HCT116 (cell line): ENCODE data around the gene CGRRF1. TPM values are rescaled to one million over a fixed set of nuclear protein-coding genes. Genes with fewer than 3 reads are reported as not detected.

ENCODE experiments used
- ATAC-seq: fragments of 200-7000 bp; cut with Tn5 transposase; 2 replicates; pipeline ENCODE4 v1.9.1; 2020; ENCODE audit warnings: mild to moderate bottlenecking, moderate library complexity
- BruUV-seq: library from RNA; stranded (reverse); fragments of 400-500 nt; replicated peaks from 2 replicates; lab custom pipeline; 2021; lab: Mats Ljungman, UMichigan
- CTCF ChIA-PET: fragments of 300-600 bp; sonication (Branson Sonifier 250); formaldehyde crosslinking; loops from one replicate; lab custom pipeline; 2021; ENCODE audit warnings: antibody characterized with exemption; lab: Charles Lee
- POLR2A ChIA-PET: fragments of 300-600, 350-600 bp; sonication (Branson Sonifier 250); formaldehyde crosslinking; loops from one replicate; lab custom pipeline; 2021; ENCODE audit warnings: antibody characterized with exemption; lab: Charles Lee
- RAD21 ChIA-PET, 2 experiments: fragments of 300-600 bp; sonication (Branson Sonifier 250); formaldehyde crosslinking; loops; one replicate each; lab custom pipeline; 2023; ENCODE audit warnings: low total read pairs in 2 of 2; ENCODE audit not compliant: uncharacterized antibody in 2 of 2, unreplicated experiment in 2 of 2, low non-redundant PET in 1 of 2; lab: Charles Lee
- DNase-seq: peaks from one replicate; pipeline ENCODE4 v3.0.0-alpha.2; 2010; ENCODE audit warnings: low read depth, low spot score
- H2AFZ ChIP-seq: fragments of 200-600 bp; shearing (Covaris generic), sonication (generic); 2 replicates; pipeline ENCODE4 v1.6.1; 2017; ENCODE audit warnings: low read depth, mixed run types, mixed read lengths, antibody characterized with exemption, low read length; ENCODE audit not compliant: poor library complexity, severe bottlenecking
- H3K27ac ChIP-seq: 2 replicates; pipeline ENCODE4 v1.5.1; 2012; ENCODE audit warnings: low read depth, low read length
- H3K27me3 ChIP-seq: fragments of 200-600 bp; sonication (generic); 2 replicates; pipeline ENCODE4 v1.6.1; 2016; ENCODE audit warnings: mixed run types, low read length, mixed read lengths; ENCODE audit not compliant: insufficient read depth
- H3K36me3 ChIP-seq, 2 experiments: fragments of 200-500 bp in 1 of 2; fragments of 200-600 bp in 1 of 2; sonication (Bioruptor generic) in 1 of 2; sonication (generic) in 1 of 2; 2 replicates each; pipeline versions ENCODE4 v1.5.1 to v1.6.1; 2014 to 2016; ENCODE audit warnings: low read length in 2 of 2, inconsistent platforms in 1 of 2, mixed read lengths in 1 of 2, mixed run types in 1 of 2; ENCODE audit not compliant: insufficient read depth in 2 of 2, control insufficient read depth in 1 of 2
- H3K4me1 ChIP-seq, 2 experiments: fragments of 200-600 bp in 1 of 2; sonication (generic) in 1 of 2; 2 replicates each; pipeline versions ENCODE4 v1.5.1 to v1.6.1; 2012 to 2017; ENCODE audit warnings: low read length in 2 of 2, inconsistent platforms in 1 of 2, mild to moderate bottlenecking in 1 of 2, mixed read lengths in 1 of 2, mixed run types in 1 of 2, moderate library complexity in 1 of 2; ENCODE audit not compliant: insufficient read depth in 2 of 2, control insufficient read depth in 1 of 2
- H3K4me2 ChIP-seq: fragments of 200-600 bp; sonication (generic); 2 replicates; pipeline ENCODE4 v1.6.1; 2017; ENCODE audit warnings: mixed run types, low read length, mixed read lengths
- H3K4me3 ChIP-seq, 2 experiments: fragments of 200-600 bp in 1 of 2; sonication (generic) in 1 of 2; replicated peaks in 1 of 2; 2 replicates each; pipeline ENCODE4 v1.5.1; 2011 to 2016; ENCODE audit warnings: low read length in 2 of 2, control low read depth in 1 of 2, low read depth in 1 of 2, mild to moderate bottlenecking in 1 of 2, mixed read lengths in 1 of 2, mixed run types in 1 of 2
- H3K79me2 ChIP-seq: fragments of 200-600 bp; sonication (generic); 2 replicates; pipeline ENCODE4 v1.6.1; 2017; ENCODE audit warnings: mild to moderate bottlenecking, mixed run types, low read length, moderate library complexity, mixed read lengths; ENCODE audit not compliant: insufficient read depth
- H3K9ac ChIP-seq: fragments of 200-600 bp; sonication (generic); 2 replicates; pipeline ENCODE4 v1.6.1; 2016; ENCODE audit warnings: low read length, mixed read lengths
- H3K9me2 ChIP-seq: fragments of 200-600 bp; sonication (generic), shearing (Covaris generic); 2 replicates; pipeline ENCODE4 v1.6.1; 2017; ENCODE audit warnings: mixed run types, mild to moderate bottlenecking, moderate library complexity; ENCODE audit not compliant: insufficient read depth
- H3K9me3 ChIP-seq, 2 experiments: fragments of 200-500 bp in 1 of 2; fragments of 200-600 bp in 1 of 2; sonication (Bioruptor generic) in 1 of 2; sonication (generic) in 1 of 2; 2 replicates each; pipeline ENCODE4 v1.6.1; 2014 to 2017; ENCODE audit warnings: low read length in 2 of 2, mixed read lengths in 2 of 2, inconsistent platforms in 1 of 2, low read depth in 1 of 2, mild to moderate bottlenecking in 1 of 2, mixed run types in 1 of 2, moderate library complexity in 1 of 2; ENCODE audit not compliant: control insufficient read depth in 1 of 2, insufficient read depth in 1 of 2
- H4K20me1 ChIP-seq: fragments of 200-600 bp; sonication (generic), shearing (Covaris generic); 2 replicates; pipeline ENCODE4 v1.6.1; 2017; ENCODE audit warnings: mixed run types, mild to moderate bottlenecking, moderate library complexity; ENCODE audit not compliant: insufficient read depth
- CEBPB ChIP-seq: IDR thresholded peaks from 2 replicates; pipeline ENCODE4 v1.6.1; 2012; ENCODE audit warnings: low read depth
- EGR1 ChIP-seq: IDR thresholded peaks from 2 replicates; pipeline ENCODE4 v1.6.1; 2012; ENCODE audit warnings: low read depth
- EZH2 ChIP-seq: fragments of 200-600 bp; sonication (generic); IDR thresholded peaks from 2 replicates; pipeline ENCODE4 v1.6.1; 2017; ENCODE audit warnings: antibody characterized with exemption, mixed run types
- EZH2phosphoT487 ChIP-seq: fragments of 200-600 bp; IDR thresholded peaks from 2 replicates; pipeline ENCODE4 v1.6.1; 2018; ENCODE audit warnings: antibody characterized with exemption, borderline replicate concordance
- JUND ChIP-seq: IDR thresholded peaks from 2 replicates; pipeline ENCODE4 v1.6.1; 2012
- MAX ChIP-seq: IDR thresholded peaks from 2 replicates; pipeline ENCODE4 v1.6.1; 2012
- POLR2A ChIP-seq: IDR thresholded peaks from 2 replicates; pipeline ENCODE4 v1.7.0; 2011; ENCODE audit warnings: borderline replicate concordance; ENCODE audit not compliant: insufficient read depth, insufficient read length; ENCODE audit errors: extremely low read depth
- POLR2AphosphoS5 ChIP-seq: IDR thresholded peaks from 2 replicates; pipeline ENCODE4 v1.6.1; 2011; ENCODE audit warnings: mild to moderate bottlenecking, low read depth, low read length, moderate library complexity
- RAD21 ChIP-seq: IDR thresholded peaks from 2 replicates; pipeline ENCODE4 v1.6.1; 2012; ENCODE audit warnings: low read depth, mild to moderate bottlenecking
- REST ChIP-seq: IDR thresholded peaks from 2 replicates; pipeline ENCODE4 v1.6.1; 2012; ENCODE audit warnings: low read depth
- SRF ChIP-seq: IDR thresholded peaks from 2 replicates; pipeline ENCODE4 v1.6.1; 2012; ENCODE audit warnings: low read depth
- TCF7L2 ChIP-seq: IDR thresholded peaks from 2 replicates; pipeline ENCODE4 v1.7.0; 2011; ENCODE audit warnings: borderline replicate concordance, inconsistent platforms; ENCODE audit not compliant: insufficient read depth, insufficient read length; ENCODE audit errors: extremely low read depth
- YY1 ChIP-seq: IDR thresholded peaks from 2 replicates; pipeline ENCODE4 v1.6.1; 2011; ENCODE audit warnings: low read length, low read depth, moderate library complexity, mild to moderate bottlenecking; ENCODE audit not compliant: insufficient replicate concordance; ENCODE audit errors: extremely low read depth
- ZFX ChIP-seq: fragments of 450-650 bp; IDR thresholded peaks from 2 replicates; pipeline ENCODE4 v1.6.1; 2017
- ZNF274 ChIP-seq: fragments of 200-500 bp; sonication (Bioruptor generic); IDR thresholded peaks from 2 replicates; pipeline ENCODE4 v1.6.1; 2014; ENCODE audit warnings: mild to moderate bottlenecking, low read depth, low read length, inconsistent platforms
- intact Hi-C: fragments of 100-400 bp; cut with micrococcal nuclease; formaldehyde crosslinking; loops from 2 replicates; pipeline ENCODE4 v1.10.0; 2022
- total RNA-seq: library from RNA; stranded (reverse); gene quantifications from one replicate; pipeline ENCODE4 v1.2.1, GENCODE V29; 2021; ENCODE audit not compliant: unreplicated experiment

CGRRF1 gene
- total RNA-seq, 1 experiment from 2014 or later = 15.9 TPM

- H3K36me3 ChIP-seq = peaks cover 18 to 23% of the 10 kb centered on the region in 2 experiments; a peak in 3 of 4 replicates
- H3K79me2 ChIP-seq = peaks cover 9% of the 10 kb centered on the region; the same call in 1 of the 2 replicates
- H3K27me3 ChIP-seq = no peaks in the 10 kb centered on the region
- no peak overlapping the region for H3K27ac ChIP-seq
- H3K9me2 ChIP-seq = no peaks in the 10 kb centered on the region
- no peak for TF ChIP-seq RAD21
- no peak for TF ChIP-seq REST
- no peak for TF ChIP-seq MAX
- no peak for TF ChIP-seq ZFX
- TF ChIP-seq ZNF274 = no peak
- TF ChIP-seq CEBPB = no peak
- no peak for TF ChIP-seq EZH2
- no peak for TF ChIP-seq EZH2phosphoT487
- no peak for TF ChIP-seq TCF7L2
- TF ChIP-seq EGR1 = no peak
- TF ChIP-seq POLR2AphosphoS5 = no peak
- TF ChIP-seq SRF = no peak
- no peak for TF ChIP-seq YY1
- TF ChIP-seq JUND = no peak
- TF ChIP-seq POLR2A = no peak
- H2AFZ ChIP-seq = no peak overlapping the region
- no peak overlapping the region for H3K4me2 ChIP-seq
- ChIA-PET RAD21 (no interaction called here), CTCF (no interaction called here), POLR2A (no interaction called here)
- BruUV-seq = no TSS peak
- H3K4me3 ChIP-seq = no peak overlapping the region
- H3K9me3 ChIP-seq = no peaks in the 10 kb centered on the region
- H4K20me1 ChIP-seq = no peaks in the 10 kb centered on the region
- no peak for DNase-seq
- ATAC-seq = no peak
- no peak overlapping the region for H3K9ac ChIP-seq
- peaks cover 0 to 6% of the 10 kb centered on the region in 2 experiments; a peak in 1 of 4 replicates for H3K4me1 ChIP-seq
- intact Hi-C loops = no loop called here
These were observed 34.4 kb upstream of the CGRRF1 start for GRCh38 chr14:54475187-54475899.
